Stimulated activated CD8-positive, alpha-beta memory T cell treated with anti-CD3 and anti-CD28 coated beads, Interleukin-4, amount 100 ng/mL, for 1 hour (primary cell): ENCODE data around the gene KRT6C.
"Not testable (repeated sequence)": the region's sequence is repeated elsewhere in the genome, so short reads cannot be mapped to it uniquely, and the experiment has no call there.

ENCODE experiments used
- DNase-seq, 2 donors: peaks; one replicate each; pipeline ENCODE4 v3.0.0-alpha.2; 2020; ENCODE audit warnings: low read depth in 2 of 2, low spot score in 1 of 2

Gene KRT6C

DNA sequence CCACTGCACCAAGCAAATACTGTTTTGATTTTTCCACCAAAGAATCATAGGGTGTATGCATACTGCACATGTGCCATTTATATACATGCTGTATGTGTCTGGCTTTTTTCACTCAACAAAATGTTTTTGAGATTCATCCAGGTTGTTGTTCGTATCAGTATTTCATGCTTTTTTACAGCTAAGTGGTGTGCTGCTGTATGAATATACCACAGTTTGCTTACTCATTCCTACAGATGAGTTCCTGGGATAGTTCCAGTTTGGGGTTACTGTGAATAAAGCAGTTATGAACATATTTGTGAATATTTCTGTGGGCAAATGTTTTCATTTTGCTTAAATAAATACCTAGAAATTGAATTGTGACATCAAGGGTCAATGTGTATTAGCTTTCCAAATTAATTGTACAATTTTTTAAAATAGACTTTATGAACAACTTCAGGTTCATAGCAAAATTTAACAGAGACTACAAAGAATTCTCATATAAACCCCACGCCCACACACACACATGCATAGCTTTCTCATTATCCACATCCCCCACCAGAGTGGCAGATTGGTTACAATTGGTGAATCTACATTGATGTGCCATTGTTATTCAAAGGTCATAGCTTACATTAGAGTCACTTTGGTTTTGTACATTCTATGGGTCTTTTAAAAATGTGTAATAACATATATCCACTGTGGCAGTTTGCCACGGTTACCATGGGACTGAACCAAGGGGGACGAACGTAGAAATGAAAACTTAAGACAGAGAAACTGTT lies 26.4 kb upstream of the KRT6C start:
- no peak for DNase-seq

DNA sequence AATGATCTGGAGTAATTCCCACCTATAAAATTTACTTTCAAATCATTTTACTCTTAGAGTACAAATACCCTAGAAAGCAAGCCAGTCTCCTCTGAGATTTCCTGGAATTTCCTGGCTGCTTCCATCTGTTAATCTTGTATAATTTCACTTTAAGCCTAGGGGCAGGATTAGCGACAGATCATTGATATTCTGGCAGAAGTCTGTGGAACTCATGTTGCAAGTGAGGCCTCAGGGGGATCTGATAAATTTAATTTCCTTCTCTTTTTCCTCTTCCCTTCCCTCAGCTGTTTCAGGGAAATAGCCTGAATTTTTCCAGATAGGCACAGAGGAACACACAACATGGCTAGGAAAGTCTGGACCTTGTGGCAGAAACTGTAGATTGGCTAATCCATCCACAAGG lies 25.3 kb upstream of the KRT6C start:
- DNase-seq = no peak

DNA sequence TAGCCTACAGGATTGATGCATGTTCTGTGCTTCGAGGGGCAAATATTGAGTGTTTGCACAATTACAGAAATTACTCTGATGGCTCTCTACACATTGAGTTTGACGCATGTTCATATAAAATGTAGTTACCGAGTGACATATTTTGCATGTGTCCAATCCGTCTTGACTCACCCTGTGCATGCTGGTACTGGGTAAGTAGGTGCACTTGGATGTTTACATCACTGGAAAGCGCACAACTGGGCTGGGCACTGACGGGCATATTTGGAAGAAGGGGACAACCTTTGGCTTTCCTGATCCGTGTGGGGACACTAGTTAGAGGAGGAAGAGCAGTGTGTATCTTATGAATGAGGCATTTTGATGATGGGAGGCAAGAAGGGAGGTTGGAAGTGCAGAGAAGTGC lies 24.4 kb upstream of the KRT6C start:
- DNase-seq = no peak

DNA sequence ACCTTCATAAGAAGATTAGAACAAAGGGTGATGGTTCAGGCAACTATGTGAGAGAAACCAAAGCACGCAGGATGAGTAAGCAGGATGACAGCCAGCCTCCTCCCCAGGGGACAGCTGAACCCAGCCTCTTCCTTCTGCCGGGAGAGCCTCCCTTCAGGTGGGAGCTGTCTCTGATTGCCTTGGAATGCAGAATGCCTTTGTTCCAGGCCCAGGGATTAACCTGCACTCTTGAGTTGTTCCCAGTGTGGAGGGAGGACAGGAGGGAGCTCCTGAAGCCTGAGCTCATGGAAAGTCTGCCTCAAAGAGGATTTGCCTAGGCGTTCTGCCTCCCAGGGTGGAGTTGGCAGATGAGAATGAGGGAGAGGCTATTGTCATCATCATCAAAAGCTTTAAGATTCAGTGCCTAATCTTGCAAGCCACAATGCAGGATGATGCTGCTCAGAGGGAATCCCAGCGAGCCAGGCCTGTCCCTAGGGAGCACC lies 23.0 kb upstream of the KRT6C start:
- no peak for DNase-seq

DNA sequence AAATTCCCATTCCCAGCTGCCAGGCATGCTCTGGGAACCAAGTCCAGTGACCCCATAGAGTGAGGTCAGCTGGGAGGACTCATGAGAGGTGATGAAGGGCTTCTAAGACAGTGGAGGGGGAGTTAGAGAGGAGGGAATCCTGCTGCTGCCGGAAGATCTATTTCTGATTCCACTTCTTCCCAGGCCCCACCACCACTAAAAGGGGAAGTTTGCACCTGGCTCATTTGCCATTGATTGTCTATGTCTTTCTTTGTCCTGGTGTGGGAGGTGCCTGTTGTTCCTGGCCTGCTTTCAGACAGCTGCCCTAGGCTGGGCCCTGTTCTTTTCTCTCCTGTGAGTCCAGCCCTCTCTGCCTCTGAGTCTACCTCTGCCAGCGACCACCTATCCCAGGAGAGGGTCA lies 22.4 kb upstream of the KRT6C start:
- no peak for DNase-seq

DNA sequence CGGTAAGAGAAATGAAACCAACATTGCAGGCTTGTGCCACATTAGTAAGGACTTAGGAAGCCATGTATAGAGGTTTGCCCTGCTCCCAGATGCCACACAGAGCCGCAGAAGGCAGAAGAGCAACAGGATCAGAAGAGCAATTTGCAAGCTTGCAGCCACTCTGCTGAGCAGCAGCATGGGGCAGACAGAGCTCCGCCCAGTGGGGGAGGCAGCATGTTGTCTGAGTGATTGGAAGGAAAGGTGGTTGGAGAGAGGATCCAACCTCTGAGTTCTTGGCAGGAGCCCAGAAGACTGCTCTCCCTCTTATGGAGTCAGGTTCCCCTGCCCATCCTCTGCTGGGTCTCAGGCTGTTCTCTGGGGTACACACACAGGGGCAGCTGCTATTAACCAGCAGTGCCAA lies 21.8 kb upstream of the KRT6C start:
- no peak for DNase-seq

DNA sequence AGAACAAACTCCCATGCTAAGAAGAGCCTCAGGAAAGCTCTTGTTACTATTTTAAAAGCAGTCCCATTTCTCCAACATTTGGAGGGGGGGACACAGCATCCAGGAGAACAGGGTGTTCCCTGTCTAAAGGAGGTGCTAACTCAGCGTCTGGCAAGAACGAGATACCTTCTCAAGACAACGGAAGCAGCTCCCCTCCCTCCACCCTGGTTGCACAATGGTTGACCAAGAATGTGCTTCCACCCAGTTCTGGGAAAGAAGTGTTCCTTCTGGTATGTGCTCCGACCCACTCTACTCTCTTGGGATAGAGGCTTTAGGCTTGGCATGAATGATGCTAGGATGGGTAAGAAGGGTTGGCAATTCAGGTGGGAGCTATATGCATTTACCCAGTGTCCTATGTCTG lies 20.9 kb upstream of the KRT6C start:
- no peak for DNase-seq

DNA sequence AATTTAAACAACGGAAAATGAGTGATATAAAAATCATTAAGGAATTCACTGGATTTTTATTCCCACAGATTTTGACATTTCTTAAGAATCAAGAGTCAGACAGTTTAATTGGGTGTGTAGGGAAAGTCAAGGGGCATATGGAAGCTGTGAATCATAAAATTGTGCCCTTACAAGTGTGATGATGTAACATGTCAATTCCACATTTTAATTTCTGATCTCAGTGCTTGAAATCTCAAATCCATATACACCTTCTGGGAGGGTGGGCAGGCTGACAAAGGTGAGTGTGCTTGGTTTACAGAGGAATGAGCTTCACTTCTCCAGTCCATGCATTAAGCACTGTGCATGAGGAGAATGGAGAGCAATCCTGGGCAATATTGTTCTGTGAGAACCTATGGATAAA lies 20.5 kb upstream of the KRT6C start:
- no peak for DNase-seq

DNA sequence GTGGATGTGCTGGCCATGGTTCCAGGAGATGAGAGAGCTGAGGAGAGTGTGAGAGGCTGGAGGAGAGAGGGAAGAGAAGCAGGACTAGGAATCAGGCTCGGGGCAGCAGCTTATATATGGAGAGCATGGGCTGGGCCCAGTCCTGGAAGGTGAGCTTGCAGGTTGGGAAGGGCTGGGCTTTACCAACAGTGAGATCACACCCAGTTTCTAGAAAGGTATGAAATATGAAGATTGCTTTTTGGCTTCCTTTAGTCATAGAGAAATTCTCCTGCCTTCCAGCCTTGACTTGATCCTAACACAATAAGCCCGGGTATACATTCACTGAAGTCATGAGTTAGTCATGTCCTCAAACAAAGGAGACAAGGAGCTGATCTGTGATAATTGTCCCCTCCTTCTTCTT lies 19.6 kb upstream of the KRT6C start, which contains the start of gene KRT6A:
Gene KRT6A, minus strand, starts transcription at position 86 of the 400 bp plus-strand sequence. Its CDS starts 69 bp downstream, at position 17.
- no peak for DNase-seq

DNA sequence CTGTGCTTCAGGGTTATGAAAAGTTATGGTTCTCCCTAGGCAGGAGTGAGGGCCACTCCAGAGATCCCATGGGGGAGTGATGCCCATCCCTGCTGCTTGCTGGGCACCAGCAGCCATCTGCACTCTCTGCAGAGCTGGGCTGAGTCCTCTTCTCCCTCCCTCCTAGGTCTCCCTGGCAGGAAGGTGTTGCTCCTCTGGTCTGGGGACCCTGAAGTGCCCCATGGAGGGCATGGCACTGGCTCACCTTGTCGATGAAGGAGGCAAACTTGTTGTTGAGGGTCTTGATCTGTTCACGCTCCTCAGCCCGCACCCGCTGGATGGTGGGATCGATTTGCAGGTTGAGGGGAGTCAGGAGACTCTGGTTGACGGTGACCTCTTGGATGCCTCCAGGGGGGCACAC lies 18.8 kb upstream of the KRT6C start:
- DNase-seq = not testable (repeated sequence)

DNA sequence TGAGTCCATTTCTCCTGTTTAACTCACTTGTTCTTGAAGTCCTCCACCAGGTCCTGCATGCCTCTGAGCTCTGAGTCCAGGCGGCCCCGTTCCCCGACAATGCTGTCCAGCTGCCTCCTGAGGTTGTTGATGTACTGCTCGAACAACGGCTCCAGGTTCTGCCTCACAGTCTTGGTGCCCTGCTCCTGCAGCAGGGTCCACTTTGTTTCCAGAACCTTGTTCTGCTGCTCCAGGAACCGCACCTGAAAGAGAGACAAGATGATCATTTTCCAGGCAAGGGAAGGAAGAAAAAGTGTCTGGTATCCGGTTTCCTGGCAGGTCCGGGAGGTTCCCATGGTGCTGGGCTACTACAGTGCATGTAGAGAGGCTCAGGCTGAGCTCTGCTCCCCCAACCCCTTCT lies 17.9 kb upstream of the KRT6C start:
- not testable (repeated sequence) for DNase-seq

DNA sequence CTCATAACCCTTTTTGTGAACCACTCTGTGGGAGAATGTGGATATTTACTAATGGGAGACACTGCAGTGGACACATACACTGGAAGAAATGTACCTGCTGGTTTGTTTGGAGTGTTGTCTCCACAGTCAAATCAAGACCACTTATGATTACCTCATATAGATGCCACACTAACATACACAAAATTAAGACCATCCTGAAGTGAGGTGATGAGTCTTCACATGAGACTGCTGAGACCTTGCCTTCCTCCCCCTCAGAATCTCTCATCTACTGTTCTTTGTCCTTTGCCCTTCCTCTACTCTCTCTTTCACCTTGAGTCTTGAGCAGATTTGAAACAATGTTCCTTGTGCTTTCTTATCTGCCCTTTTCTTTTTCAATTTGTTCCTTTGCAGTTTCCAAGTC lies 15.1 kb upstream of the KRT6C start:
- DNase-seq = no peak

DNA sequence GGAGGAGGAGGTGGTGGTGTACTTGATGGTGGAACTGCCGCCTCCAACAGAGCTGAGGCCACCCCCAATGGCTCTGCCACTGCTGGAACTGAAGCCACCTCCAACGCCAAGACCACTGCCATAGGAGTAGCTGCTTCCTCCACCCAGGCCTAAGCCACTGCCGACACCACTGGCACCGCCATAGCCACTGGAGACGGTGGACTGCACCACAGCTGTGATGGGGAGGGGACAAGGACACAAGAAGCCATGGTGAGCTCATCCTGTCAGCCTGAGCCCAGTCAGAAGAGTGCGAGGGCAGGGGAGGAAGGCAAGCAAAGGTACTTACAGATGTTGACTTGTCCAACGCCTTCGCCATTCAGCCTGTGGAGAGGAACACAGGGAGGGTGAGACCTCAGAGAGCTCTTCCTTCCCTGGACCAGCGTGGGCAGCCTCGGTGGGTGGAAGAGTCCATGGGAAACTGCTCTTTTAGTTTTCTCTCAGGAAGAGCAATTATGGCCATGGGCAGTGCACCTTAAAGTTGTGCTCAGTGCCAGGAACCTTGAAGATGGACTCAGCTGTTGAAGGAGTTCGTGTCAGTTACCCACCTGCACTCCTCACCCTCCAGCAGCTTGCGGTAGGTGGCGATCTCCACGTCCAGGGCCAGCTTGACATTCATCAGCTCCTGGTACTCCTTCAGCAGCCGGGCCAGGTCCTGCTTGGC lies 14.3 kb upstream of the KRT6C start:
- not testable (repeated sequence) for DNase-seq

DNA sequence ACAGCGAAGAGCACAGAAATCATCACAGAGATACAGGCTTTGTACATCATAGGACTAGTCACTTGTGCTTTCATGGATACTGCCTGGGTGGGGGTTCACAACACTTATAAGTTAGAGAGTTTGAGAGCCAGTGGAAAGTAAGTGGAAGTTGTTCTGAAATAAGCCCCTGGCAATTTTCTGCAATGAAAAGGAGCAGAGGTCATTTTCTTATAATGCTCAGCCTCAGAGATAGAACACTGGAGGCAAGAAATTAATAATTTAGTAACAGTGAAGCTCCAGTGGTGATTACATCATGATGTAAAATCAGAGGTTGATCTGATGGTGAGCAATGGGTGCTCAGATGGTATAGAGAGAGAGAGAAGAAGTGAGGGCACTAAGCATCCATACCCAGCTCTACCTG lies 13.6 kb upstream of the KRT6C start:
- DNase-seq = no peak

DNA sequence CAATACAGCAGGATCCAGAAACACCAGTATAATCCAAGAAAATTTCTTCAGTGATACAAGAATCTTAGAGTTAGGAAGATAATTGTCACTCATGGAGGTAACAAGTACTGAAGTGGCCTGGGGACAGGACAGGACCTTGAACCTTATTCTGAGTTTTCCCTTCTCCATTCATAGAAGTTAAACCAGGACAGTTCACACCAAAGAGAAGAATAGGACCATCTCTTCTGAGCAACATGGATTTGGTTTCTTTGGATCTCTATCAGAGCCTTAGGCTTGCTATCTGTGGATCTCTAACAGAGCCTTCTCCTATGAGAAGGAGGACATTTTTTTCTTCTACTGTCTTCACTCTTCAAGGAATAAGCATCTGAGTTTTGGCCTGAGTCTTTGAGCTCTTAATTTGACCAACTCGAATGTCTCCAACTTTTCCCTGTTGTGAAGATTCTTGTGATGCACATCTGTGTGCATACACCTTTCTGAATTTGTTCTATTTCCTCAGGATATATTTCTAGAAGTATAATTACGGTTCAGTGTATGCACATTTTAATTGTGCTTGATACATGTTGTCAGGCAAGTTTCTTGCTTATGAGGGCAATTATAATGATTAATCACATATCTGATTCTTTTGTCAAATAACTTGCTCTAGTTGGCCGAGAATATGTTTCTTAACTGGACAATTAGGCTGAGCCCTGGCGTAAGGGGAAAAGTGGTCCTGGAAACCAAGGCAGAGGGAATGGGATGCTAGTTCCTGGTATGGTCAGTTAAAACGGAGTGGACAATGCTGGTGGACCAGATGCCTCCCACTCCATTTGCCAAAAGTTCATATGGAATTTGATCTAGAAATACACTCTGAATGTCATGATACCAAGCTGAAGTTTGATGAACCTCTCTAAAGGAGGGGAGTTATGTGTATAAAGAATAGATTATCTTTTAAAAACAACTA lies 12.8 kb upstream of the KRT6C start:
- DNase-seq = no peak

DNA sequence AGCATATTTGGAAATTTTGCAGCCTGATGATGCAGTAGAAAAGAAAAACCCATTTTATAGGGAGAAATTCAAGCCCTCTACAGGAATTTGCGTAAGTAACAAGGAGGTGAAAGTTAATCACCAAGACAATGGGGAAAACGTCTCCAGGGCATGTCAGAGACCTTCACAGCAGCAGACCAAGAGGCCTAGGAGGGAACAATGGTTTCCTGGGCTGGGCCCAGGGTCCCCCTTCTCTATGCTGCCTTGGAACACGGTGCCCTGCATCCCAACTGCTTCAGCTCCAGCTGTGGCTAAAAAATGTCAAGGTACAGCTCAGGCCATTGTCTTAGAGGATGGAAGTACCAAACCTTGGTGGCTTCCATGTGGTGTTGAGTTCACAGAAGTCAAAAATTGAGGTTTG lies 6.5 kb upstream of the KRT6C start:
- no peak for DNase-seq

DNA sequence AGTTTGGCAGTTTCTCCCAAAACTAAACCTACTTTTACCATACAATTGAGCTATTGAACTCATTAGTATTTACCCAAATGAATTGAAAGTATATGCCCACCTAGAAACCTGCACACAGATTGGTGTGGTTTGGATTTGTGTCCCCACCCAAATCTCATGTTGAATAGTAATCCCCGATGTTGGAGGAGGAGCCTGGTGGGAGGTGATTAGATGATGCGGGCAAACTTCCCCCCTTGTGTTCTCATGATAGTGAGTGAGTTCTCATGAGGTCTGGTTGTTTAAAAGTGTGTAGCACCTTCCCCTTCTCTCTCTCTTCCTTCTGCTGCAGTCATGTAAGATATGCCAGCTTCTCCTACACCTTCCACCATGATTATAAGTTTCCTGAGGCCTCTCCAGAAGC lies 4.0 kb upstream of the KRT6C start:
- no peak for DNase-seq

DNA sequence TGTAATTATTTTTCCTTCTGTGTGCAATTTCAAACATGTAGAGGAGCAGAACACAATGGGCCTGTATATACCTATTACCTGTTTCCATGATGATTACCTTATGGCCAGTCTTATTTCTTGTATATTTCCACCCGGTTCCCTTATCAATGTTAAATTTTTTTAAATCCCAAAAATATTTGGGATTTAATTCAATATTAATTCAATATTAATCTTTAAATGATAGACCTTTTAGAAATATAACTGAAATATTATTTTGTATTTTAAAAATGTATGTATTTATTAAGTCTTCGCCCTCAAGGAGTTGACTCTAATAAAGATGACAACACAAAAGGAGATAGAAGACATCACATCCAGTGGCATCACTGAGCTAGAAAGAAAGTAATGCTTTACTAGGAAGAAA lies 607 bp upstream of the KRT6C start:
- DNase-seq = no peak

DNA sequence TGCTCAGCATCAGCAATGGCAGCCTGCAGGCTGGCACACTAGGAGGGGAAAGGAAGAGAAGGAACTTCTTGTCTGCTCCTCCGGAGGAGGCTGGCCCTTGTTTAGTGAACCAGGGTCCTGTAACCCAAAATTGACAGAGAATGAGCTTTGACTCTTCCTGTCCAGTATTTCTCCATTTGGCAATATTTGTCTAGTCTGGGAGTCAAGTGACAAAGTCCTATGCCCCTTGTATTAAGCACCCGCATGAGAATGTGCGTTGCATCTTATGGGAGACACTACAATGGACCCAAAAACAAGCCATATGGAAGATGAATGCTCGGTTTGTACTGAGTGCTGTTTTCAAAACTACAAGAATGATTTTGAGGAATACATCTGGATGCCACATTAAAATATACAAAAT lies 3.8 kb downstream of the KRT6C start:
- no peak for DNase-seq

DNA sequence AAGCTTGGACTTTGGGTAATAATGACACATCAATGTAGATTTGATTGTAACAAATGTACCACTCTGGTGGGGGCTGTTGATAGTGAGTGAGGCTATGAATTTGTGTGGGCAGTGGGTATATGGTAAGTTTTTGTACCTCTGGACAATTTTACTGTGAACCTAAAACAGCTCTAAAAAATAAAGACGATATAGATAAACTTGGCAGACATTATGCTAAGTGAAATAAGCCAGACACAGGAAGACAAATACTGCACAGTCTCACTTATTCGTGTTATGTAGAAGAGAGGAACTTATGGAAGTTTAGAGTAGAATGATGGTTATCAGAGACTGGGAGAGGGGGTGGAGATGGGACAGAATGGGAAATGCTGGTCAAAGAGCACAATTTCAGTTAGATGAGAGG lies 8.7 kb downstream of the KRT6C start:
- DNase-seq = no peak

DNA sequence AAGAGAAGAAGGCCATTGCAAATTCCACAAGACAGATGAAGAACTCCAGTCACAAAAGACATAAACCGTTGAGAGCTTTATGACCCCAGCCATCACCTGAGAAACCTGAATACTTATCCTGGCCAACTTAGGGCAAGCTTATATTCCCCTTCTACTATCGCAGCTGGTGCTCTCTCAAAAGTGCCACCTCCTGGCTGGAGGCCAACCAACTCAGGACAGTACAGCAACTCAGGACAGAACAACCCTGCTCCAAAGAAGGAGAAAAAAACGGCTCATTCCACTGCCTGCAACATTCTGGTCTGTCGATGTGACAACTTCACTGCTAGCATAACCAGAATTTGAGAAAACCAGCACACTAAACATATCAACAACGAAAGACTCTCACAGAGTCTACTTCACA lies 11.9 kb downstream of the KRT6C start:
- DNase-seq = no peak

DNA sequence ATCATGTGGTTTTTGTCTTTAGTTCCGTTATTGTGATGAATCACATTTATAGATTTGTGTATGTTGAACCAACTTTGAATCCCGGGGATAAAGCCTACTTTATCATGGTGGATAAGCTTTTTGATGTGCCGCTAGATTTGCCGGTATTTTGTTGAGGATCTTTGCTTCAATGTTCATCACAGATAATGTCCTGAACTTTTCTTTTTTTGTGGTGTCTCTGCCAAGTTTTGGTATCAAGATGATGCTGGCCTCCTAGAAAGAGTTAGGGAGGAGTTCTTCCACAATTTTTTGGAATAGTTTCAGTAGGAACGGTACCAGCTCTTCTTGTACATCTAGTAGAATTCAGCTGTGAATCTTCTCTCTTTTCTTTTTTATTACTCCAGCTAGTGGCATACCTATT lies 14.7 kb downstream of the KRT6C start:
- no peak for DNase-seq
